IMR-90 (cell line): ENCODE data around the gene CDHR3.

ENCODE experiments used
- BHLHE40 ChIP-seq: fragments of 150-350 bp; IDR thresholded peaks from 2 replicates; pipeline ENCODE4 v1.6.1; 2016; ENCODE audit warnings: mild to moderate bottlenecking, low read depth, low read length
- CHD1 ChIP-seq: IDR thresholded peaks from 2 replicates; pipeline ENCODE4 v1.6.1; 2012; ENCODE audit warnings: low read depth, low read length, improper control_type of control experiment
- FOS ChIP-seq: fragments of 150-350 bp; IDR thresholded peaks from 2 replicates; pipeline ENCODE4 v1.6.1; 2016; ENCODE audit warnings: low read depth, low read length
- MAFK ChIP-seq: IDR thresholded peaks from 2 replicates; pipeline ENCODE4 v1.6.1; 2012; ENCODE audit warnings: low read depth, low read length, improper control_type of control experiment
- POLR2A ChIP-seq: IDR thresholded peaks from 2 replicates; pipeline ENCODE4 v1.6.1; 2012; ENCODE audit warnings: mild to moderate bottlenecking, low read depth, low read length
- RCOR1 ChIP-seq: IDR thresholded peaks from 2 replicates; pipeline ENCODE4 v1.6.1; 2012; ENCODE audit warnings: mild to moderate bottlenecking, low read length, improper control_type of control experiment; ENCODE audit not compliant: insufficient replicate concordance
- RFX5 ChIP-seq: IDR thresholded peaks from 2 replicates; pipeline ENCODE4 v1.8.0; 2012; ENCODE audit warnings: low read depth, mild to moderate bottlenecking, low read length, moderate library complexity
- TF ChIP-seq, protein P1 (sequence below): conservative IDR thresholded peaks from 2 replicates; pipeline ENCODE4 v1.5.1; 2012; ENCODE audit warnings: mild to moderate bottlenecking, low read depth, low read length, improper control_type of control experiment
- TF ChIP-seq, protein P2 (sequence below): fragments of 150-350 bp; IDR thresholded peaks from 2 replicates; pipeline ENCODE4 v1.6.1; 2016; ENCODE audit warnings: low read depth, mild to moderate bottlenecking, low read length, moderate library complexity, borderline replicate concordance

DNA sequence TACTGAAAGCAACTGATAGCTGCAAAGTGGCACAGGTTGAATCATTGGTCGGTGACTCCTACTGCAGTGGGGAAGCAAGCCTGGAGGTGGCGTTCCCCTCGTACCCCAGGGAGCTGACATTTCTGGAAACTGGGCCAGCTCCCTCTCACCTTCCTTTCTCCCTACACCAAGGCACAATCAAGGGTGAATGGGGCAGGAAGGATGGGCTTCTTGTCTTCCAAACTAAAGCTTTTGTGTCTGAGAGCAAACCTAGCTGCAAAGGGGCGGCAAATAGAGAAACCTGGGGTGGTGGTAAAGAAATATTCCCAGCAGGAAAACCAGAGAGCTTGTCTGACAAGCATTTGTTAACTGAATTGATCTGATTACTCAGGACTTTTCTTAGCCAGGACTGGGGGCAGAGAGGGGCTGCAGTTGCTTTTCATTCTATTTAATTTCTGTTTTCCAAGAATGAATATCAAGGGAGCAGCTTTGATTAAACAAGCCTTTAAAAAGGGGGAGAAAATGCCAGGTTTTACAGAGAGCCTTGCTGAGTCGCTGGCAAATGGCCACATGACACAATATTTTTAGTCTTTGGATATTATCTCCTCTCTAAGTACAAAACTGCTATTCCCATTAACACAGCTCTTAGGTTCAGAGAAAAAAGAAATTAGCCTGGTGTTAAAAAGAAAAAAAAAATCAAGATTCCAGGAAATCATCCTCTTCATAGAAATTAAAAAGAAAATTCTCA lies 27.8 kb downstream of the CDHR3 start:
- TF ChIP-seq POLR2A (no peak), FOS (no peak), BHLHE40 (no peak), RCOR1 (no peak), MAFK (no peak), CHD1 (no peak), RFX5 (no peak)
- TF ChIP-seq, protein P1, sequence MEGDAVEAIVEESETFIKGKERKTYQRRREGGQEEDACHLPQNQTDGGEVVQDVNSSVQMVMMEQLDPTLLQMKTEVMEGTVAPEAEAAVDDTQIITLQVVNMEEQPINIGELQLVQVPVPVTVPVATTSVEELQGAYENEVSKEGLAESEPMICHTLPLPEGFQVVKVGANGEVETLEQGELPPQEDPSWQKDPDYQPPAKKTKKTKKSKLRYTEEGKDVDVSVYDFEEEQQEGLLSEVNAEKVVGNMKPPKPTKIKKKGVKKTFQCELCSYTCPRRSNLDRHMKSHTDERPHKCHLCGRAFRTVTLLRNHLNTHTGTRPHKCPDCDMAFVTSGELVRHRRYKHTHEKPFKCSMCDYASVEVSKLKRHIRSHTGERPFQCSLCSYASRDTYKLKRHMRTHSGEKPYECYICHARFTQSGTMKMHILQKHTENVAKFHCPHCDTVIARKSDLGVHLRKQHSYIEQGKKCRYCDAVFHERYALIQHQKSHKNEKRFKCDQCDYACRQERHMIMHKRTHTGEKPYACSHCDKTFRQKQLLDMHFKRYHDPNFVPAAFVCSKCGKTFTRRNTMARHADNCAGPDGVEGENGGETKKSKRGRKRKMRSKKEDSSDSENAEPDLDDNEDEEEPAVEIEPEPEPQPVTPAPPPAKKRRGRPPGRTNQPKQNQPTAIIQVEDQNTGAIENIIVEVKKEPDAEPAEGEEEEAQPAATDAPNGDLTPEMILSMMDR = no peak
- TF ChIP-seq, protein P2, sequence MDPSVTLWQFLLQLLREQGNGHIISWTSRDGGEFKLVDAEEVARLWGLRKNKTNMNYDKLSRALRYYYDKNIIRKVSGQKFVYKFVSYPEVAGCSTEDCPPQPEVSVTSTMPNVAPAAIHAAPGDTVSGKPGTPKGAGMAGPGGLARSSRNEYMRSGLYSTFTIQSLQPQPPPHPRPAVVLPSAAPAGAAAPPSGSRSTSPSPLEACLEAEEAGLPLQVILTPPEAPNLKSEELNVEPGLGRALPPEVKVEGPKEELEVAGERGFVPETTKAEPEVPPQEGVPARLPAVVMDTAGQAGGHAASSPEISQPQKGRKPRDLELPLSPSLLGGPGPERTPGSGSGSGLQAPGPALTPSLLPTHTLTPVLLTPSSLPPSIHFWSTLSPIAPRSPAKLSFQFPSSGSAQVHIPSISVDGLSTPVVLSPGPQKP = no peak
